HepG2 (cell line): ENCODE results near the gene TMEM145.

Experiments
- BCLAF1 ChIP-seq: fragments of 450-650 bp; IDR thresholded peaks from 2 replicates; pipeline ENCODE4 v1.6.1; 2017; ENCODE audit warnings: mild to moderate bottlenecking
- CTCF ChIP-seq: sonication (generic); formaldehyde crosslinking; IDR thresholded peaks from 2 replicates; pipeline ENCODE4 v1.5.0; 2020; ENCODE audit warnings: mild to moderate bottlenecking, missing genetic modification reagents, moderate library complexity
- MTF1 ChIP-seq: sonication (generic); formaldehyde crosslinking; IDR thresholded peaks from 2 replicates; pipeline ENCODE4 v1.5.0; 2020; ENCODE audit warnings: missing genetic modification reagents
- PHF5A ChIP-seq: IDR thresholded peaks from one replicate; pipeline ENCODE4 v1.6.1; 2018; ENCODE audit warnings: low read depth, missing genetic modification reagents; ENCODE audit not compliant: unreplicated experiment
- POLR2A ChIP-seq, 2 experiments: IDR thresholded peaks; 2 replicates each; pipeline ENCODE4 v1.6.1; 2011; ENCODE audit warnings: low read depth in 2 of 2, low read length in 2 of 2, mild to moderate bottlenecking in 1 of 2, moderate library complexity in 1 of 2; ENCODE audit not compliant: insufficient read depth in 1 of 2
- POLR2AphosphoS2 ChIP-seq: IDR thresholded peaks from 2 replicates; pipeline ENCODE4 v1.6.1; 2011; ENCODE audit warnings: low read depth, low read length, improper control_type of control experiment
- SMAD3 ChIP-seq: sonication (generic); formaldehyde crosslinking; IDR thresholded peaks from 2 replicates; pipeline ENCODE4 v1.4.0; 2020; ENCODE audit warnings: missing genetic modification reagents
- TCF7L2 ChIP-seq: IDR thresholded peaks from 2 replicates; pipeline ENCODE4 v1.6.1; 2011; ENCODE audit warnings: mild to moderate bottlenecking, low read depth, low read length, moderate library complexity
- USF2 ChIP-seq, 2 experiments: sonication (generic) in 1 of 2; formaldehyde crosslinking in 1 of 2; IDR thresholded peaks; 2 replicates each; pipeline versions ENCODE4 v1.5.1 to v1.6.1; 2011 to 2020; ENCODE audit warnings: borderline replicate concordance in 1 of 2, low read depth in 1 of 2, low read length in 1 of 2, mild to moderate bottlenecking in 1 of 2, missing genetic modification reagents in 1 of 2, moderate library complexity in 1 of 2

- TF ChIP-seq CTCF (CRISPR knock-in tag) (no peak), TCF7L2 (no peak), PHF5A (CRISPR knock-in tag) (no peak), USF2 (IDR thresholded peaks at IDR 0.05; ENCODE audit: low read depth, low read length) (no peak), USF2 (CRISPR knock-in tag; IDR thresholded peaks at IDR 0.05; ENCODE audit: borderline replicate concordance) (no peak), MTF1 (CRISPR knock-in tag) (no peak), POLR2AphosphoS2 (no peak), SMAD3 (no peak), POLR2A (IDR thresholded peaks at IDR 0.05; ENCODE audit: insufficient read depth in 1 of 2, low read depth in 2 of 2, low read length in 2 of 2) (no peak), BCLAF1 (no peak)
Measured at GRCh38 chr19:42288387-42288786, 24.7 kb upstream of the TMEM145 start.
